HG03520 (cell line): ENCODE data around the gene ZNF777.
A peak's percentile ranks its signal among the peaks of the same experiment; 100 is the strongest.
"Not testable (repeated sequence)": the region's sequence is repeated elsewhere in the genome, so short reads cannot be mapped to it uniquely, and the experiment has no call there.

Experiments
- ATAC-seq: cut with Tn5 transposase; IDR thresholded peaks from one replicate; pipeline ENCODE4 v1.9.1; 2021; ENCODE audit warnings: mild to moderate bottlenecking, moderate library complexity; ENCODE audit not compliant: unreplicated experiment

ZNF777 gene

GRCh38 chr7:149460493-149461277, at the start of gene ZNF777:
Gene ZNF777 (minus strand): TSS chr7:149461062. CDS start chr7:149456022, 5,040 bp downstream.
- peak; percentile 92 for ATAC-seq

GRCh38 chr7:149510248-149510647, 49.4 kb upstream of the ZNF777 start:
- ATAC-seq, result no peak

GRCh38 chr7:149509774-149510173, 48.9 kb upstream of the ZNF777 start:
- no peak for ATAC-seq

GRCh38 chr7:149505551-149505950, 44.7 kb upstream of the ZNF777 start:
- no peak for ATAC-seq

GRCh38 chr7:149501651-149502050, 40.8 kb upstream of the ZNF777 start:
- ATAC-seq, result no peak

- ATAC-seq, result no peak
Measured at GRCh38 chr7:149500910-149501309, 40.0 kb upstream of the ZNF777 start.

- ATAC-seq, result no peak
Measured at GRCh38 chr7:149500201-149500600, 39.3 kb upstream of the ZNF777 start.

- no peak for ATAC-seq
Measured at GRCh38 chr7:149498811-149499210, 37.9 kb upstream of the ZNF777 start.

GRCh38 chr7:149497467-149498261, 36.8 kb upstream of the ZNF777 start, which contains the start of gene ZNF746:
Gene ZNF746 (minus strand): TSS chr7:149497809. CDS start chr7:149497536, 273 bp downstream.
- ATAC-seq, result peak; percentile 93

- ATAC-seq, result peak; percentile 29
Measured at GRCh38 chr7:149496642-149497391, 36.0 kb upstream of the ZNF777 start.

GRCh38 chr7:149495785-149496641, 35.2 kb upstream of the ZNF777 start:
- ATAC-seq, result no peak

- ATAC-seq, result no peak
Measured at GRCh38 chr7:149494738-149495368, 34.0 kb upstream of the ZNF777 start.

GRCh38 chr7:149493975-149494374, 33.1 kb upstream of the ZNF777 start:
- not testable (repeated sequence) for ATAC-seq

- no peak for ATAC-seq
Measured at GRCh38 chr7:149493366-149493765, 32.5 kb upstream of the ZNF777 start.

GRCh38 chr7:149490083-149490760, 29.4 kb upstream of the ZNF777 start:
- ATAC-seq, result no peak

- no peak for ATAC-seq
Measured at GRCh38 chr7:149489391-149490024, 28.6 kb upstream of the ZNF777 start.

GRCh38 chr7:149479568-149479967, 18.7 kb upstream of the ZNF777 start:
- no peak for ATAC-seq

- no peak for ATAC-seq
Measured at GRCh38 chr7:149478754-149479153, 17.9 kb upstream of the ZNF777 start.
